ENCODE results near the gene NPFFR1.

- TF ChIP-seq CTCF (IDR thresholded peaks at IDR 0.05; ENCODE audit: low read depth, low read length) (no peak), POLR2A (IDR thresholded peaks at IDR 0.05; ENCODE audit: extremely low read depth, insufficient read length) (no peak)
Observed at GRCh38 chr10:70328018-70328417, 44.2 kb upstream of the NPFFR1 start.

All from NB4 (cell line).